Activated T-cell treated with anti-CD3 and anti-CD28 coated beads for 1 hour (primary cell): ENCODE data around the gene CMPK1.
"Not testable (repeated sequence)": the region's sequence is repeated elsewhere in the genome, so short reads cannot be mapped to it uniquely, and the experiment has no call there.

Experiments
- DNase-seq: peaks from one replicate; pipeline ENCODE4 v3.0.0-alpha.2; 2020; ENCODE audit warnings: low read depth

CMPK1 gene

GRCh38 chr1:47338249-47339077 is 4.9 kb downstream of the CMPK1 start:
- DNase-seq, result no peak

- no peak for DNase-seq
Measured at GRCh38 chr1:47340227-47340626, 6.6 kb downstream of the CMPK1 start.

- DNase-seq, result not testable (repeated sequence)
Measured at GRCh38 chr1:47346979-47347378, 13.4 kb downstream of the CMPK1 start.

GRCh38 chr1:47347735-47348134 is 14.1 kb downstream of the CMPK1 start:
- DNase-seq, result no peak

- DNase-seq, result no peak
Measured at GRCh38 chr1:47348246-47348645, 14.7 kb downstream of the CMPK1 start.

GRCh38 chr1:47351305-47351704 is 17.7 kb downstream of the CMPK1 start:
- DNase-seq, result no peak

- DNase-seq, result no peak
Measured at GRCh38 chr1:47361380-47361779, 27.8 kb downstream of the CMPK1 start.

GRCh38 chr1:47362828-47363227 is 29.2 kb downstream of the CMPK1 start:
- no peak for DNase-seq

- DNase-seq, result no peak
Measured at GRCh38 chr1:47367651-47368050, 34.1 kb downstream of the CMPK1 start.

GRCh38 chr1:47371016-47371517 is 37.5 kb downstream of the CMPK1 start:
- DNase-seq, result no peak

- no peak for DNase-seq
Measured at GRCh38 chr1:47374501-47374900, 40.9 kb downstream of the CMPK1 start.

GRCh38 chr1:47378147-47378546 is 44.6 kb downstream of the CMPK1 start:
- DNase-seq, result no peak

- DNase-seq, result no peak
Measured at GRCh38 chr1:47380699-47381098, 47.1 kb downstream of the CMPK1 start.

- DNase-seq, result no peak
Measured at GRCh38 chr1:47382399-47382983, 48.9 kb downstream of the CMPK1 start.

GRCh38 chr1:47384083-47384482 is 50.5 kb downstream of the CMPK1 start:
- no peak for DNase-seq

GRCh38 chr1:47385020-47385419 is 51.4 kb downstream of the CMPK1 start:
- DNase-seq, result no peak

- no peak for DNase-seq
Measured at GRCh38 chr1:47386268-47386667, 52.7 kb downstream of the CMPK1 start.

GRCh38 chr1:47388030-47388890 is 54.7 kb downstream of the CMPK1 start:
- no peak for DNase-seq

GRCh38 chr1:47388891-47389238 is 55.3 kb downstream of the CMPK1 start:
- DNase-seq, result peak; percentile 13

GRCh38 chr1:47389731-47390130 is 56.1 kb downstream of the CMPK1 start:
- no peak for DNase-seq

GRCh38 chr1:47390843-47391242 is 57.3 kb downstream of the CMPK1 start:
- DNase-seq, result no peak

GRCh38 chr1:47393141-47393540 is 59.6 kb downstream of the CMPK1 start:
- no peak for DNase-seq

- no peak for DNase-seq
Measured at GRCh38 chr1:47395433-47395832, 61.8 kb downstream of the CMPK1 start.
